Measurements from ENCODE around the gene CLCN6.

The CLCN6 gene

GRCh38 chr1:11872545-11872944 lies 66.6 kb downstream of the CLCN6 start:
- no peak for TF ChIP-seq CTCF (IDR thresholded peaks at IDR 0.05; ENCODE audit: control extremely low read depth, extremely low read depth, low read depth, missing control alignments)
- CTCF ChIA-PET = interaction anchor here (1.3 to 1.9 kb wide), 2 partner anchors 9 to 19 kb away, joined by 3 to 4 read pairs; no protein-coding TSS in a partner anchor
- DNase-seq (ENCODE audit: extremely low spot score) = no peak
- POLR2A ChIA-PET = no interaction called here

- no peak for DNase-seq (ENCODE audit: extremely low spot score)
- ChIA-PET CTCF (interaction anchor here (1.9 kb wide), 1 partner anchor 10 kb away, joined by 4 read pairs; no protein-coding TSS in a partner anchor), POLR2A (interaction anchor here (0.6 kb wide), 1 partner anchor 486 kb away, joined by 3 read pairs; no protein-coding TSS in a partner anchor)
- no peak for TF ChIP-seq CTCF (IDR thresholded peaks at IDR 0.05; ENCODE audit: control extremely low read depth, extremely low read depth, low read depth, missing control alignments)
These were observed 67.6 kb downstream of the CLCN6 start for GRCh38 chr1:11873395-11874257.

GRCh38 chr1:11874258-11874562 lies 68.2 kb downstream of the CLCN6 start:
- ChIA-PET CTCF (interaction anchor here (1.9 kb wide), 1 partner anchor 10 kb away, joined by 4 read pairs; no protein-coding TSS in a partner anchor), POLR2A (no interaction called here)
- no peak for DNase-seq (ENCODE audit: extremely low spot score)
- no peak for TF ChIP-seq CTCF (IDR thresholded peaks at IDR 0.05; ENCODE audit: control extremely low read depth, extremely low read depth, low read depth, missing control alignments)

GRCh38 chr1:11874624-11875023 lies 68.6 kb downstream of the CLCN6 start:
- CTCF ChIA-PET = no interaction called here

GRCh38 chr1:11875094-11875493 lies 69.1 kb downstream of the CLCN6 start:
- TF ChIP-seq CTCF (IDR thresholded peaks at IDR 0.05; ENCODE audit: control extremely low read depth, extremely low read depth, low read depth, missing control alignments) = no peak
- ChIA-PET POLR2A (no interaction called here), CTCF (no interaction called here)
- no peak for DNase-seq (ENCODE audit: extremely low spot score)

More at GRCh38 chr1:11874624-11875023, 68.6 kb downstream of the CLCN6 start:
- TF ChIP-seq CTCF (IDR thresholded peaks at IDR 0.05; ENCODE audit: control extremely low read depth, extremely low read depth, low read depth, missing control alignments) = no peak
- no peak for DNase-seq (ENCODE audit: extremely low spot score)
- POLR2A ChIA-PET = no interaction called here

GRCh38 chr1:11877074-11877473 lies 71.1 kb downstream of the CLCN6 start:
- TF ChIP-seq CTCF (IDR thresholded peaks at IDR 0.05; ENCODE audit: control extremely low read depth, extremely low read depth, low read depth, missing control alignments) = no peak
- ChIA-PET CTCF (interaction anchor here (0.7 to 1.7 kb wide), 2 partner anchors 13 to 16 kb away, joined by 3 to 4 read pairs; no protein-coding TSS in a partner anchor), POLR2A (interaction anchor here (1.0 kb wide), 1 partner anchor 32 kb away, joined by 3 read pairs; no protein-coding TSS in a partner anchor)
- DNase-seq (ENCODE audit: extremely low spot score) = no peak
